Caki2 (cell line): ENCODE results near the gene CD226. TPM values are rescaled to one million over a fixed set of nuclear protein-coding genes. Genes with fewer than 3 reads are reported as not detected.
"Not testable (repeated sequence)": the region's sequence is repeated elsewhere in the genome, so short reads cannot be mapped to it uniquely, and the experiment has no call there.

Experiments
- DNase-seq: peaks from one replicate; pipeline ENCODE4 v3.0.0-alpha.2; 2015; ENCODE audit warnings: low read depth
- in situ Hi-C: cut with HindIII; loops from 2 replicates; pipeline ENCODE4 v1.10.0; 2016; ENCODE audit warnings: low sequenced_read_pairs, low pct_unique_long_range_greater_than_20kb, mixed read lengths
- total RNA-seq: library from RNA; depleted of rRNA; stranded (reverse); fragments of >200 nt; shearing (Covaris generic); gene quantifications from 2 replicates; pipeline ENCODE4 v1.2.3, GENCODE V29; 2014; ENCODE audit warnings: low replicate concordance

The CD226 gene
- total RNA-seq, 1 experiment from 2014 or later: 3.2 TPM

DNA sequence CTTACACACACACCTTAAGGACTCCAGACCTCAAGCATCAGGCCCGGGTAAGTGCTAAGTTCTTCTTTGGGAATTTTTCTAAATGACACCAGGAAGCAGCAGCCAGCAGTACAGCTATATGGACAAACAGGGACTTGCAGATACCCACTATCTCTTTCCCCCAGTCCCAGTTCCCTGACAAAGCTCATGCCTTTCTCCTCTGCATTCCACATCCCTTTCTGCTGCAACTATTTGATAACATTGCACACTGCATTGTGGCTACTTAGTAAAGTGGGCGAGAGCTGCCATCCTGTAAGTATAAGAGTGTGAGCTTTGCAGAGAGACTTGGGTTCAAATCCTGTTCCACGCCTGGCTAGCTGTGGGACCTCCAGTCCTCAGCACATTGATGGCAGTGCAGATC, 14.0 kb upstream of the CD226 start:
- DNase-seq: no peak
- in situ Hi-C loops: no loop called here

DNA sequence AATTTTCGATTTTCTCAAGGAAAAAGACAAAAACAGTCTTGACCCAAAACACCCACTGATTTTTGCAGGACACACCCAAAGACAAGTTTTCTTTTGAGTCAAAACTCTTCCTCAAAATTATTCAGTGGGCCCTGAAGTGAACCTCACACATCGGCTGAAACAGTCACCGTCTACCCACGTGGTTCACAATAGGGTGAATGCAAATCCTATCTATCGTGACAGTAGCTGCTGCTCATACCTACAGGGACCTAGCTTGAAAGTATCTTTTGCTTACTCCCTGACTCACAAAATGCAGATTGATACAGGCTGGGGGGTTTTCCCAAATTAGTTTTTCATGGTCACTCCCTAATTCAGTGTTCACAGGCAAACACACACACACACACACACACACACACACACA, 10.7 kb upstream of the CD226 start:
- in situ Hi-C loops: no loop called here
- DNase-seq: no peak

DNA sequence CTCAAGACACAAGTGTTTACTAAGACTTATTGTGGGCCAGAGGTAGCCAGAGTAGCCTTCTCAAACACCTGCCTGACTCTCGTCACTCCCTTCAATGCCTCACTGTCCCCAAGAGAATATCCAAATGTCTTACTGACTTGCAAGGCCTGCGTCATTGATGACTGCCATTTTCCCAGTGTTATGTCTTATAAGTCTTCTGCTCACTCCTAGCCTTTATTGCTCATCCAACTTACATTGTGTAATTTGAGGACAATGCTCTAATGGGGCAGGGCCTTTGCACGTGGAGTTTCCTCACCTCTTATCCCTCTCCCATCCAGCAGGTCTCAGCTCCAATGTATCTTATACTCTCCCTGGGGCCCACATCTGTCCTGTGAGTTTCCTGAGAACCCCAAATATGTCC, 10.1 kb upstream of the CD226 start:
- DNase-seq: no peak
- in situ Hi-C loops: no loop called here

DNA sequence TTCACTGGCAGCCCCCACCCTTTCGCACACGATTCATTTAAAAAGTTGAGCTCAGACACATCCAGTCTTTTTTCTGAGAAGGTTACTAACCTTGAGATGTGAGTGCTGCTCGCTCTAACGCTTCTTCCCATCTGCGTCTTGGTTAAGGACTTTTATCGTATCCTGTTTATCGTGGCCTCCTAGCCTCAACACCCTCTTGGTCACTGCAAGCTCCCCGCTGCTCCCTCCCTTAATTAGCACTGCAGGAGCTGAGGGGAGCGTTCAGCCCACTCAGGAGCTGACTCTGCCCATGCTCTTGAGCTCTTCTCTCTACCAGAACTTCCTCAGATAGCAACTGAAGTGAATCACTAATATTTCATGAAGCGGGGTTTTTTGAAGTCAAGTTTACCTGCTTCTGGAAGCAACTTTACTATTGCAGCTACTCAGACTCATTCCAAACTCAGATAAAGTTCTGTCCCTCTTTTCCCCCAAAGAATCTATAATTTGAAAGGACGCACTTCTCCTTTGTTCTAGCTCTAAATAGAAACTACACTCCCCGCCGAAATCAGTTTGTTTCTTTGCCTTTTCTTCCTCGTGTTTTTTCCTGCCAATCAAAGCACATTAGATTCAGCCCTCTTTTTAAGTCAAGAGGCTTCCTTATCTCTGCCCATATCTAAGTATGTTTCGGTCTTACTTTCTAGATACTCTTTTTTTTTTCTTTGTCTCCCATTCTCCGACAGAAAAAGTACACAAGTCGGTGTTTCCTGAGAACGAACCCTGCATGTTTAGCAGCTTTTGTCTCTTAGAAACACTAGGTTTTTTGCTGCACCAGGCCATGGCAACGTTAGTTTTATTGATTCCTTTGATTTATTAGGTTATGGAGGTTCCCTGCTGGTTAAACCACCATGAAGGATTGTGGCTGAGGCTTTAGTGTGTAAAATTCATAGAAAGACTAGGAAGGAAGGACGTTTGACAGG, 9.3 kb upstream of the CD226 start:
- in situ Hi-C loops: no loop called here
- no peak for DNase-seq

DNA sequence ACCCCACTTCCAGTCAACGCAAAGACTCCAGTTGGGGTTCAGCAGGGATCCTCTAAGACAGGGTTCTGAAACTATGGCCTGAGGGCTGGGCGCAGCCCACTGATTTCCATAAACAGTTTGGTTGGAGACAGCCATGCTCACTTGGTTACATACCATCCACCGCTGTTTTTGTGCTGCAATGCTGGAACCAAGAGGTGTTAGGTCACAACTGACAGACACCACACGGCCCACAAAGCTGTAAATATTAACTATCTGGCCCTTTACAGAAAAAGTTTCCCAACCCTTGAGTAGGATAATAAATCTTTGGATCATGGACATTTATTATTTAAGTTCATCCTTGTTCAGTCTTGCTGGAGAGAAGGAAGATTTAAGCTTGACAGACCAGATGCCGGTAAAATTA, 8.4 kb upstream of the CD226 start:
- no peak for DNase-seq
- in situ Hi-C loops: no loop called here

DNA sequence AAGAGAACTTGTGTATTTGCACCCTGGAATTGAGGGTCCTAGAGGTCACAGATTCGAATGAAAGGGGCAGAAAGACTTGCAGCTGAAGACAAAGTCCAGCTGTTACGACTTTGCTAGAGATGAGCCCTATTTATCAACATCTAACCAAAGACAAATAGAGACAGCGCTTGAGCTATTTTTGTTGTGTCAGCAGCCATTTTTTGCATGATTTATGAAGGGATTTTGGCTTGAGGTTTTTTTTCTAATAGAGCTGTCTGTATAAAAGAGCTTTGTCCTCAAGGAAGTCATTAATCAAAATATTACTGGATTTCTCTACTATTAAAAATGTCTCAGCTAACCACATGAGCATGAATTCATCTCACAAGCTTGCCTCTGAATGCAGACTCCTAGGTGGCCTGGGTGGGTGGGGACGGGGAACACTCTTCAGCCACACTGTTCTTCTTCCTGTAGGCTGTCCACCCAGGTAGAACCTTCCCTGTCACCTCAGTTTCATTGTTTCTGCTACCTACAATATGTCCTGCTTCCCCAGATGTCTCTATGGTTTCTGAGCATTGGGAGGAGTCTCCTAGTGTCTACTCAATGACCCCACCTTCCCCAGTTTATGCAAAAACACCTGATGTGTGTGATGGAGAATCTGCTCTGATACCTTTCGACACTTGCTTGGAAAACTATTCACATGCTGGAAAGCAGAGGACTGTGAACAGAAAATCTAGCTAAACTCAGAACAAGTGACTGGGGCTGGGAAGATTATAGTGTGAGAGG, 7.2 kb upstream of the CD226 start:
- no peak for DNase-seq
- in situ Hi-C loops: no loop called here

DNA sequence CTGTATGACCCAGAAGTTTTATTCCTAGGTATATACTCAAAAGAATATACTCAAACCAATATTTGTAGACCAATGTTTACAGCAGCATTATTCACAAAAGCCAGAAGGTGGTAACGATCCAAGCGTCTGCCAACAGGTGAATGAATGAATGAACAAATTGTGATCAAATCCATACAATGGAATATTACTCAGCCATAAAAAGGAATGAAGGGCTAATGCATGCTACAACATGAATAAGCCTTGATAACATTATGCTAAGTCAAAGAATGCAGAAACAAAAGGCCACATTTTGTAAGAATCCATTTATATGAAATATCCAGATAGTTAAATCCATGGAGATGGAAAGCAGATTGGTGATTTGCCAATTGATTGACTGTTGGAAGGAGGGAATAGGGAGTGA, 5.5 kb upstream of the CD226 start:
- DNase-seq: no peak
- in situ Hi-C loops: no loop called here

DNA sequence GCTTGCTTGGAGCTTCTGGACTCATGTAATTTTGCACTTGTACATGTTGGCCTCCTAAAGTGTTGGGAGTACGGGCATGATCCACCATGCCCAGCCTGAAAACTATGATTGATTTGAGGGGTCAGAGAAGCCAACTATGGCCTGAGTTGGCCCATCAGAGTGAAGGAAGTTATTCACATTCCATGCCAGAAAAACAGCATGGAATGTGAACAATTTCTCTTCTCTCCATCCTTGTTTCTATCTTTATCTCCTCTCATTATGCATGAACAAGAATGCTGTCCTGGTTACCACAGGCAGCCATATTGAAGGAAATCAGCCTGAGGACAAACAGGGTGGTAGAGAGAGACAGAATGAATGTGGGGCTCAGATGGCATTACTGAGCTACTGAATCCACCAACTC, 3.5 kb upstream of the CD226 start:
- DNase-seq: no peak

DNA sequence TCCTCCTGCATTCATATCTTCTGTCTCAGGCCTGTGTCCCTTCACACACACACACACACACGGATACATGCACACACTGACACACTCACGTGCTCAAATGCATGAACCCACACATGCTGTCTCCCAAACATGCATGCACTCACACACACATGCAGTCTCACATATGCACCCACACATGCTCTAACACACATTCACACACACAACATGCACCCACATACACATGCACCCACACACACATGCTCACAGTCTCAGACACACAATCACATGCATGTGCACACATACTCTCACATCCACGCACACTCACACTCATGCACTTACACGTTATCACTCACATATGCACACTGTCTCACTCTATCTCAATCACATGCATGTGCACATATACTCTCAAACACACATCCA, 1.9 kb upstream of the CD226 start:
- DNase-seq: no peak
- in situ Hi-C loops: no loop called here

More for the DNA sequence above, 3.5 kb upstream of the CD226 start:
- in situ Hi-C loops: no loop called here

DNA sequence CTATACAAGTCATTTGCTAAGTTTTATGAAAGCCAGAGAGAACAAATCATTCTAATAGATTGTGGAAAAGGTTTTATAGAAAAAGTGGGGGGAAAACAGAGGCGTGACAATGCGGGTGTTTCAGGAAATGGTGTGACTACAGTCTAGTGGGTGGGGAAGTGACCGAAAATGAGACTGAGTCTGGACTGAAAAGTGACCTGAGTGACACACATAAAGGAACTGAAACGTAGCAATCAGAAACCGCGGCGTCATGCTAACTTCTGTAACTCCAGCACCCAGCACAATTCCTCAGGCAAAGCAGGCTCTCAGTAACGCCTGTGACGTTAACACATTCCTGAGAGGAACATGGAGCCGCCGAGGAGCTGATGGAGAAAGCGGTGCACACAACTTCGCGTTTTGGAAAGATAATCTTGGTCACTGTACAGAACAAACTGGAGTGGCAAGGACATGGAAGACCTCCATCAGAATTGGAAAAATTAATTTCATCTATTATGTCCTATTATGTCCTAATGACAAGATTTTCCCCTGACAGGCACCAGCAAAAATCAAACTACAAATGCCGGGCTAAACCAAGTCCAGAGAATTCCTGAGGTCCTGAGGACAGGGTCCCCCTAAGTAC, 1.4 kb upstream of the CD226 start:
- no peak for DNase-seq
- in situ Hi-C loops: no loop called here

DNA sequence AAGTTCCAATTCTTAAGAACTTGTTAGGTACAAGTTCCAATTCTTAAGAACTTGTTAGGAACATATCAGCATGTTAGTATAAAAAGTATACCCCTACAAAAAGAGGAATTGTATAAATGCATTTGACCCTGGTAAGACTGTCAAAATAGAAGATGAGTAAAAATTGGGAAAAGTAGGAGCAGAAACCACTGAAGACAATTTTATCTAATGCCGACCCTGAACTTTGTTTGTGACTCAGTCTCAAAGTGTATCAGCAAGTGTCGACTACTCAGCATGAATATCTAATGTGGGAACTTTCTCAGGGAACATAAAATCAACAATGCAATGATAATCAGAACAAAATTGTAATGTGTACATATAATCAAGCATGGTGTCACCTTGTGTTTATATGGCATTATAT, 583 bp upstream of the CD226 start:
- in situ Hi-C loops: no loop called here
- no peak for DNase-seq

DNA sequence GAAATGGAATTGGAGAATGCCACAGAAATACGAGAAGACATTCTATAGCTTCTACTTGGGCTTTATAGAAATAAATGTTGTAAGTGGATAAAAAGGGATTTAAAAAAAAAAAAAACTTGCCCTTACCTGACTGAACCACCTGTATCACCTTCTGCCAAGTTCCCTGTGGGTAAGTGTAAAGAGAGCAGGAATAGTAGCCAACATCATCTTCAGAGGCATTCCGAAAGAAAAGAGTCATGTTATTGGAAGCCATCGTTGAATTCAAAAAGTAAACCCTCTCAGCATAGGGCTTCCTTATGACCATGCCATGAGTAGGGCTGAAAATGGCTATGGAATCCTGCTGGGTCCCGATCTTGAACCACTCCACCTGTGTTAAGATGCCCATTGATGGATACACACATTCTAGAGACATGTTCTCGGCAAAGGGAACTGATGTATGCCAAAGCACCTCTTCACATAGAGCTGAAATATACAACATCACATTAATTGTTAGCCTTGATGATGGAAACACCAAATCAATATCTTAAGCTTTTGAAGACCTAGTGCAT, 991 bp downstream of the CD226 start:
- in situ Hi-C loops: no loop called here

DNA sequence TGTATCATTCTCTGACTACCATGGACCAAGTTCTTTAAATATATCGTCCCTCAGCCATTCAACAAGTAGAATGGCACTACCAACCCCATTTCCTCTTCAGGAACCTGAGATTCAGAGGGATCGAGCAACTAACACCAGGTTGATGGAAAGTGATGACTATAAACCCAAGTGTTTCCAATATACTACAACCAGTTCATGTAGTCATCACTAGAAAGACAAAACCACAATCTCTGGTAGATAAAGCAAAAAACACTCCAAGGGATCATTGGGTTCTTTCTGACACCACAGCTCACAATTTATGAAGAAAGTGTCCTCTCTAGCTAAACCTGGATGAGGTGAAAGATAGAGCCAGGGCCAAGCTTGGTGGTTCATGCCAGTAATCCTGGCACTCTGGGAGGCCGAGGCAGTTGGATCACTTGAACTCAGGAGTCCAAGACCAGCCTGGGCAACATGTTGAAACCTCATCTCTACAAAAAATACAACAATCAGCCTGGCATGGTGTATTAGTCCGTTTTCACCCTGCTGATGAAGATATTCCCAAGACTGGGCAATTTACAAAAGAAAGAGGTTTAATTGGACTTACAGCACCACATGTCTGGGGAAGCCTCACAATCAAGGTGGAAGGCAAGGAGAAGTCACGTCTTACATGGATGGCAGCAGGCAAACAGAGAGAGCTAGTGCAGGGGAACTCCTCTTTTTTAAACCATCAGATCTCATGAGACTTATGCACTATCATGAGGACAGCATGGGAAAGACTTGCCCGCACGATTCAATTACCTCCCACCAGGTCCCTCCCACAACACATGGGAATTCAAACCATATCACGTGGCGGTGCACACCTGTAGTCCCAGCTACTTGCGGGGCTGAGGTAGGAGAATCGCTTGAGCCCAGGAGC, 2.2 kb downstream of the CD226 start:
- DNase-seq: no peak
- in situ Hi-C loops: no loop called here

More for the DNA sequence above, 991 bp downstream of the CD226 start:
- no peak for DNase-seq

DNA sequence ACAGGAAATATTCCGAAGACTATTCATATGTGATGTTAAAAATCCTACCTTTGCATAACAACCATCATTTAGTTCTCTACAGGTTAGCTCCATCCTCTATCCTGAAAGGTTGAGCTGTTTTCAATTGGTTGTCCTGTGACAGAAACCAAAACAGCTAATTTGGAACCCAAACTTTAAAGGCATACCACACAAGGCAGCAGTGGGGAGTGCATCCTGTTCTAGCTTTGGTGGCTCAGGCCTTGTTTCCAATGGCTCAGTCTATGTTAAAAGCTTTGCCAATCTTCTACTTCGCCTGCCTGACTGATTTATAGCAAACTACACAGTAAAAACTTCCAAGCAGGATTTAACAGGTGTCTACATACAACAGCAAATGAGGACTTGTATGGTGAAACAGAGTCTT, 3.2 kb downstream of the CD226 start:
- in situ Hi-C loops: no loop called here

DNA sequence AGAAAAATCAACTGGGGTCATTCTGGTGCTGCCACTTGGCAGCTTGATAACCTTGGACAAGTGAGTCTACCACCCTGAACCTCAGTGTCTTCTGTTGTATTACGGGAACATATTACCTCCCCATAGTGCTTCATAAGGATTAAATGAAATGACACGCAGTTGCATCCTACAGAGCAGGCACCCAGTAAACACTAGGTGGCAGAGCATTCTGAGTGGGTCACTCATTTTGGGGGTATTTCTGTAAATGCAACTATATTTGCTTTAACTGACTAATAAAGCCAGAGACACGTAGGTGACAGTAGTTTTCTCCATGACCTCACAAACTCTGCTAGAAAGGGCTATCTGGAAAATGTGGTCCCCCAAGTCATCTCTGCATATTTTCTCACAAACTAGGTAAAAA, 4.7 kb downstream of the CD226 start:
- DNase-seq: no peak
- in situ Hi-C loops: no loop called here

More for the DNA sequence above, 3.2 kb downstream of the CD226 start:
- no peak for DNase-seq

DNA sequence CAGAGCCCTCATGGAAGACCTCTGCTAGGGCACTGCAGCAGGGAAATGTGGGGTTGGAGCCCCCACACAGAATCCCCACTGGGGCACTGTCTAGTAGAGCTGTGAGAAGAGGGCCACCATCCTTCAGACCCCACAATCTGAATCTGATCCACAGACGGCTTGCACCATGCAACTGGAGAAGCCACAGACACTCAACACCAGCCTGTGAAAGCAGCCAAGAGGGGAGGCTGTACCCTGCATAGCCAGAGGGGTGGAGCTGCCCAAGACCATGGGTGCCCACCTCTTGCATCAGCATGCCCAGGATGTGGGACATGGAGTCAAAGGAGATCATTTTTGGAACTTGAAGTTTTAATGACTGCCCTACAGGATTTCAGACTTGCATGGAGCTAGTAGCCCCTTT, 6.5 kb downstream of the CD226 start:
- DNase-seq: no peak
- in situ Hi-C loops: no loop called here

DNA sequence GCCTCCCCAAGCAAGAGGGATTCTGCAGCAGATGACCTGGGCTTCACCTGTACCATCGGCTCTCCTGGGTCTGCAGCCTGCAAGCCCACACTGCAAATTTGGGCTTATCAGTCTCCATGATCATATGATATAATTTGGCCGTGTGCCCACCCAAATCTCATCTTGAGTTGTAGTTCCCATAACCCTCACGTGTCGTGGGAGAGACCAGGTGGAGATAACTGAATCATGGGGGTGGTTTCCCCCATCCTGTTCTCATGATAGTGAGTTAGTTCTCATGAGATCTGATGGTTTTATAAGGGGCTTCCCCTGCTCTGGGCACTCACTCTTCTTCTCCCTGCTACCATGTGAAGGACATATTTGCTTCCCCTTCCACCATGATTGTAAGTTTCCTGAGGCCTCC, 7.9 kb downstream of the CD226 start:
- DNase-seq, in situ Hi-C loops: not testable (repeated sequence)

DNA sequence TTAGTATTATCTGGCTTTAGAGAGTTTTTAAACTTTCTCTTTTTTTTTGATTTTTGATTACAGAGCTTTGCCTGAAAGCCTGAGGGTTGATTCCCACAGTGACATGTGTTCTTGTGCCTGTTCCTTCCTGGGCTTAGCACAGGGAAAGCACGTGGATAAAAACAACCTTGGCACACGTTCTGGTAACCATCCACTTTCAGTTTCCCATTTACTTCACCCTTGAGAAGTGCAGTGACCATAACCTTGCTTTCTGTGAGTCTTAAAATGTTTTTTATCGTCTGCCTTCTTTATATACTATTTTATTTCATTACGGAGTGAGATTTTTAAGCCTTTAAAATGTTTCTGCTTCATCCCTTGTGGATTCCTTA, 11.5 kb downstream of the CD226 start:
- DNase-seq: no peak

More for the DNA sequence above, 11.5 kb downstream of the CD226 start:
- in situ Hi-C loops: no loop called here
